ENCODE results near the gene NUP85.

Gene NUP85

DNA sequence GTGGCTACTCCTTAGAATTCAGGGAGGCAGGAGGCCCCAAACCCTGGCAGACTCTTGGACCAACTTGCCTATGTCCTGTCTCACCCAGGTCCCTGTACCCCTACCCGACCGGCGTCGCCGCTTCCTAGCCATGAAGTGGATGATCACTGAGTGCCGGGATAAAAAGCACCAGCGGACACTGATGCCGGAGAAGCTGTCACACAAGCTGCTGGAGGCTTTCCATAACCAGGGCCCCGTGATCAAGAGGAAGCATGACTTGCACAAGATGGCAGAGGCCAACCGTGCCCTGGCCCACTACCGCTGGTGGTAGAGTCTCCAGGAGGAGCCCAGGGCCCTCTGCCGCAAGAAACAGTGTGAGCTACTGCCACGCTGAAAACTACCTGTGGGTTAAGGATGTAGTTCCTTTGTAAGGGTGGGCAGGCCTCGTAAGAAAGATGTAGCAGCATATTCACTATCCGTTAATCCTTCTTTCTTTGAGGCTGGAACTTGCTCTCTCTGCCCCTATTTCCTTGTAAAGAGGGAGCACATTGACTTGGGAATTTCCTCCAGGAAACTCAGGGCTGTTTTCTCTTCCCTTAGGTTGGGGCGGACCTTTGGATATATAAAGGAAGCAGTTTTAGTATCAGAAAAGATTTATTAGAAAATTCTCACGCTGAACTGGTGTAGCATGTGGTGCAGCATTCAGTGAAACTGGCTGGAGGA lies 60.3 kb downstream of the NUP85 start:
- H3K4me3 ChIP-seq (ENCODE audit: low read depth, low read length): no peak overlapping the region
- TF ChIP-seq, protein P1, sequence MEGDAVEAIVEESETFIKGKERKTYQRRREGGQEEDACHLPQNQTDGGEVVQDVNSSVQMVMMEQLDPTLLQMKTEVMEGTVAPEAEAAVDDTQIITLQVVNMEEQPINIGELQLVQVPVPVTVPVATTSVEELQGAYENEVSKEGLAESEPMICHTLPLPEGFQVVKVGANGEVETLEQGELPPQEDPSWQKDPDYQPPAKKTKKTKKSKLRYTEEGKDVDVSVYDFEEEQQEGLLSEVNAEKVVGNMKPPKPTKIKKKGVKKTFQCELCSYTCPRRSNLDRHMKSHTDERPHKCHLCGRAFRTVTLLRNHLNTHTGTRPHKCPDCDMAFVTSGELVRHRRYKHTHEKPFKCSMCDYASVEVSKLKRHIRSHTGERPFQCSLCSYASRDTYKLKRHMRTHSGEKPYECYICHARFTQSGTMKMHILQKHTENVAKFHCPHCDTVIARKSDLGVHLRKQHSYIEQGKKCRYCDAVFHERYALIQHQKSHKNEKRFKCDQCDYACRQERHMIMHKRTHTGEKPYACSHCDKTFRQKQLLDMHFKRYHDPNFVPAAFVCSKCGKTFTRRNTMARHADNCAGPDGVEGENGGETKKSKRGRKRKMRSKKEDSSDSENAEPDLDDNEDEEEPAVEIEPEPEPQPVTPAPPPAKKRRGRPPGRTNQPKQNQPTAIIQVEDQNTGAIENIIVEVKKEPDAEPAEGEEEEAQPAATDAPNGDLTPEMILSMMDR (IDR thresholded peaks at IDR 0.05; ENCODE audit: low read depth, low read length): no peak

GRCh38 chr17:75266316-75267152 lies 61.1 kb downstream of the NUP85 start:
- TF ChIP-seq, protein P1 (IDR thresholded peaks at IDR 0.05; ENCODE audit: low read depth, low read length): no peak
- H3K4me3 ChIP-seq (ENCODE audit: low read depth, low read length): no peak overlapping the region

DNA sequence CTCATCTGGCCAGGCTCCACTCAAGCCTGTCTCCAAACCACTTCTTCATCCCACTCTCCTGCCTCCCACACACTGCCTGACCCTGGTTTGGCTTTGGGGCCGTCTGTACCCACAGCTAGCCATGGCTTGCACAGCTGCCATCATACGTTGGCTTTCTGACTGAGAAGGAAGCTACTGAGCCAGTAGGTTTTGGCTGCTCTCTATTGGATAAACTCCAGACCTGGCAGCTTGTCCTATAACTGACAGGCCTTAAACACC lies 61.6 kb downstream of the NUP85 start:
- H3K4me3 ChIP-seq (ENCODE audit: low read depth, low read length): no peak overlapping the region
- TF ChIP-seq, protein P1 (IDR thresholded peaks at IDR 0.05; ENCODE audit: low read depth, low read length): no peak

GRCh38 chr17:75267411-75268232 lies 62.1 kb downstream of the NUP85 start:
- TF ChIP-seq, protein P1 (IDR thresholded peaks at IDR 0.05; ENCODE audit: low read depth, low read length): no peak
- no peak overlapping the region for H3K4me3 ChIP-seq (ENCODE audit: low read depth, low read length)

DNA sequence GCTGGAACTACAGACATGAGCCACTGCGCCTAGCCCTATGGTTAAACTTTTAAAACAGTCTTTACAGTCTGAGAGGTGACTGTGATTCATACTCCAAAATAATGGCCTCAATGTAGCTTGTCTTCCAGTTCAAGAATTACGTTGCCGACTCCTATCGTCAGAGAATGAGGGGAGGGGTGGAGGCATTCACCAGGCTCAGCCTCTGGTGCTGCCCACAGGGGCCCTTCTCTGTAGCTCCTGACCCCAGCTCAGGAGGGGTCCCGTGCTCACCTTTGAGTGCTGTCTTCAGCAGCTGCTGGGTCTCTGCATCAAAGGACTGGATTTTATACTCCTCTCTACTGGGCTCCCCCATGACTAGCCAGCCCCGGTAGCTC lies 64.4 kb downstream of the NUP85 start:
- TF ChIP-seq, protein P1 (IDR thresholded peaks at IDR 0.05; ENCODE audit: low read depth, low read length): no peak
- peak overlapping the region; percentile 87 for H3K4me3 ChIP-seq (ENCODE audit: low read depth, low read length)

GRCh38 chr17:75270218-75270965 lies 64.9 kb downstream of the NUP85 start:
- H3K4me3 ChIP-seq (ENCODE audit: low read depth, low read length): peak overlapping the region; percentile 87
- TF ChIP-seq, protein P1 (IDR thresholded peaks at IDR 0.05; ENCODE audit: low read depth, low read length): peak; percentile 41
